Measurements from ENCODE around the gene MYOG.
A peak's percentile ranks its signal among the peaks of the same experiment; 100 is the strongest.

MYOG gene

GRCh38 chr1:203117611-203118575 lies 32.1 kb upstream of the MYOG start:
- DNase-seq (ENCODE audit: low spot score): peak; percentile 95

- DNase-seq (ENCODE audit: low spot score): no peak
Observed at GRCh38 chr1:203116091-203116820, 30.4 kb upstream of the MYOG start.

GRCh38 chr1:203114202-203114601 lies 28.4 kb upstream of the MYOG start:
- DNase-seq (ENCODE audit: low spot score): no peak

GRCh38 chr1:203113308-203113707 lies 27.5 kb upstream of the MYOG start:
- DNase-seq (ENCODE audit: low spot score): no peak

- DNase-seq (ENCODE audit: low spot score): no peak
Observed at GRCh38 chr1:203112475-203112874, 26.7 kb upstream of the MYOG start.

GRCh38 chr1:203104789-203105390 lies 19.1 kb upstream of the MYOG start:
- no peak for DNase-seq (ENCODE audit: low spot score)

GRCh38 chr1:203103829-203104495 lies 18.1 kb upstream of the MYOG start:
- DNase-seq (ENCODE audit: low spot score): no peak

GRCh38 chr1:203103216-203103615 lies 17.4 kb upstream of the MYOG start:
- no peak for DNase-seq (ENCODE audit: low spot score)

- no peak for DNase-seq (ENCODE audit: low spot score)
Observed at GRCh38 chr1:203101813-203102634, 16.2 kb upstream of the MYOG start.

GRCh38 chr1:203100516-203100869 lies 14.7 kb upstream of the MYOG start:
- no peak for DNase-seq (ENCODE audit: low spot score)

GRCh38 chr1:203099805-203100515 lies 14.1 kb upstream of the MYOG start:
- peak; percentile 10 for DNase-seq (ENCODE audit: low spot score)

- DNase-seq (ENCODE audit: low spot score): no peak
Observed at GRCh38 chr1:203098914-203099520, 13.2 kb upstream of the MYOG start.

- DNase-seq (ENCODE audit: low spot score): no peak
Observed at GRCh38 chr1:203098445-203098844, 12.6 kb upstream of the MYOG start.

GRCh38 chr1:203097001-203097400 lies 11.2 kb upstream of the MYOG start:
- no peak for DNase-seq (ENCODE audit: low spot score)

- DNase-seq (ENCODE audit: low spot score): no peak
Observed at GRCh38 chr1:203096566-203096965, 10.8 kb upstream of the MYOG start.

- DNase-seq (ENCODE audit: low spot score): no peak
Observed at GRCh38 chr1:203095061-203095690, 9.4 kb upstream of the MYOG start.

GRCh38 chr1:203093754-203094410 lies 8.1 kb upstream of the MYOG start:
- no peak for DNase-seq (ENCODE audit: low spot score)

- peak; percentile 6 for DNase-seq (ENCODE audit: low spot score)
Observed at GRCh38 chr1:203091761-203092330, 6.0 kb upstream of the MYOG start.

- no peak for DNase-seq (ENCODE audit: low spot score)
Observed at GRCh38 chr1:203091199-203091477, 5.3 kb upstream of the MYOG start.

Data from AG20443 (cell line).